GM12865 (cell line): Measurements from ENCODE around the gene MAB21L4.

Experiments used
- DNase-seq: peaks from one replicate; pipeline ENCODE4 v3.0.0; 2010; ENCODE audit warnings: low read depth
- H3K4me3 ChIP-seq: 2 replicates; pipeline ENCODE4 v1.5.1; 2011; ENCODE audit warnings: mild to moderate bottlenecking, low read depth, low read length, control low read depth
- CTCF ChIP-seq: IDR thresholded peaks from 2 replicates; pipeline ENCODE4 v1.5.1; 2011; ENCODE audit warnings: low read length, control low read depth, low read depth, inconsistent platforms; ENCODE audit not compliant: insufficient read depth; ENCODE audit errors: missing control alignments

Gene MAB21L4

GRCh38 chr2:240901986-240902614, 6.1 kb upstream of the MAB21L4 start:
- TF ChIP-seq CTCF, result no peak

GRCh38 chr2:240900141-240900860, 4.3 kb upstream of the MAB21L4 start:
- no peak for TF ChIP-seq CTCF
- no peak for DNase-seq
- no peak overlapping the region for H3K4me3 ChIP-seq

More at GRCh38 chr2:240901986-240902614, 6.1 kb upstream of the MAB21L4 start:
- DNase-seq, result no peak
- no peak overlapping the region for H3K4me3 ChIP-seq

- H3K4me3 ChIP-seq, result no peak overlapping the region
- no peak for DNase-seq
- no peak for TF ChIP-seq CTCF
Measured at GRCh38 chr2:240899468-240899865, 3.5 kb upstream of the MAB21L4 start.

GRCh38 chr2:240898731-240899467, 2.9 kb upstream of the MAB21L4 start:
- no peak overlapping the region for H3K4me3 ChIP-seq
- no peak for DNase-seq
- TF ChIP-seq CTCF, result no peak

GRCh38 chr2:240898108-240898730, 2.3 kb upstream of the MAB21L4 start:
- H3K4me3 ChIP-seq, result no peak overlapping the region
- TF ChIP-seq CTCF, result no peak
- no peak for DNase-seq

- H3K4me3 ChIP-seq, result no peak overlapping the region
- no peak for TF ChIP-seq CTCF
- DNase-seq, result no peak
Measured at GRCh38 chr2:240896871-240897692, 1.1 kb upstream of the MAB21L4 start.
